ENCODE measurements around the gene RMRP.
"Not testable (repeated sequence)": the region's sequence is repeated elsewhere in the genome, so short reads cannot be mapped to it uniquely, and the experiment has no call there.

The RMRP gene

DNA sequence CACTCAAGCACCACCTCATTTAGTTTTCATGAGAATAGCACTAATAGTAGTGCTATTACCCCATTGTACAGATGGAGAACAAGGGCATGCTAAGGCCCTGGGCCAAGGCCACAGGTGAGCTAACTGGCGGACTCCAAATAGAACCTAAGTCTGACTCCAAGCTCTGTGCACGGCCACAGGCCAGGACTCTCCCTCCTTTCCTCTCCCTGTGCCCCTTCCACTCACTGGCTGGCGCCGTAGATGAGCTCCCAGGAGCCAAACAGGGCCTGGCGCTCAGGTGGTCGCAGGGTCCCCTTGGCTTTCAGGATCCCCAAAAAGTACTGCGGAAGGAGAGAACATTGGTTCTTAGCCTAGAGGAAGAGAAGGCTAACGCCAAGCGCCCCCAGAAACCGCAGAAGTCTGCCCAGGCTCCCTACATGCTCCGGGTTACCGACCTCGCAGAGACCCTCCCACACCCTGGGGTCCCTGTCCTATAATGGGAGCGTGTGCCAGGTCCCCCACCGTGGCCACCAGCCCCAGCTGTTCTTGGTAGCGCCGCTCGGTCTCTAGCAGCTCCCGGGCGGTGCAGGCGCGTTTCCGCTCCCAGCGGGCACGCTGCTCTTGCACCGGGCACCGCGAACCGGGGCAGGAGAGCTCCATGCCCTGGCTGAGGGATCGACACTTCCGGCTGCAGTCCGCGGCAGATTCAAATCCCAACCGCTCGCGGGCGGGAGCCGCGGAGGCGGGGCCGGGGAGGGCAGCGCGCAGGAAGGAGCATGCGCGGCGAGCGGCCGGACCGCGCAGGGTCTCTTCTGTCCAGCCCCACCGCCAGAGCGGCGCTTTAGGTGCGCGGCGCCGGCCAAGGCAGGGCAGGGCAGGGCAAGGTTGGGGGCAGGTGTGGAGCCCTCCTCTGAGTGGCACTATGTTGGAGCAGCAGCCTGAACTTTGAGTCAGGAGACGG lies 7.0 kb upstream of the RMRP start, which contains the start of gene ARHGEF39:
ARHGEF39 (minus strand) TSS at position 665 of the 940 bp plus-strand sequence; CDS start at position 639, 26 bp downstream.
- peak; percentile 87 for DNase-seq

DNA sequence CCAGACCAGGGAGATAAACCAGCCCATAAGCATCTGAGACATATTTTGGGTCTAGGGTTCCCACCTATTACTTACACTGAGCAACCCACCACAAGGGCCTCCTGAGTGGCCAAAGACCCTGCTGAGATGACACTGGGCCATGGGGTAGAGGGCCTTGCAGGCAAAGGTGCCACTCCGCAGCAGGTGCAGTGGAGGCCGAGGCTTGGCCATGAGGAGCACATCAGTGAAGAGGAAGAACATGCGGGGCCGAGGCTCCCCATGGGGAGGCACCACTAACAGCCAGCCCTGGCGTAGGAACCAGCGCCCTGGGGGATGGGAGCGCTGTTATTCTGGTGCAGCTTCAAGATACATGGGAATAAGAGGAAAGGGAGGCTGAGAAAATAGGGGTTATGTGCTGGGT lies 4.6 kb upstream of the RMRP start:
- no peak for DNase-seq

DNA sequence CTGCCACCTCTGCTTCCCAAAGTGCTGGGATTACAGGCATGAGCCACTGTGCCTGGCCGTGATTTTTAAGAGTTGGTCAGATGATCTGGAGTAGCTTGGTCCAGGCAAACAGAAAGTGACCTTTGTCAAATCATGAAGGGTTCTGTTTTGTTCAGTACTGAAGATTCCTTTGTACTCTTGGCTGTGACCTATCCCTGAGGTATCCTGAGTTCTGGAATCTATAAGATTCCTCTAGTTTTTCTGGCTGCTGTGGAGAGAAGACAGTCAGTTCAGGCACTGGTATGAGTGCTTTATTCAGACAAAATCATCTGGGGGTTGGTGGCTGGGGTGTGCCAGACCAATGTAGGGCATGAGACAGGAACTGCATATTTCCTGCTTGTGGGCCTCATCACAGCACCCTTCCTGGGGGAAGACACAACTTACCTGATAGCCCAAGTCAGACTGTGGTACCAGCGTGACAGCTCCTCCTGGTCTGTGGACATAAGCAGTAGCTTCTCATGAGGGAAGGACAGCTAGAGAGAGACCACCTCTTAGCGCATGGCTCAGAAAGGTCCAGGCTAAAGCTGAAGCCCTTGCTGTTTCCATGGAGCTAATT lies 4.0 kb upstream of the RMRP start:
- DNase-seq = no peak

DNA sequence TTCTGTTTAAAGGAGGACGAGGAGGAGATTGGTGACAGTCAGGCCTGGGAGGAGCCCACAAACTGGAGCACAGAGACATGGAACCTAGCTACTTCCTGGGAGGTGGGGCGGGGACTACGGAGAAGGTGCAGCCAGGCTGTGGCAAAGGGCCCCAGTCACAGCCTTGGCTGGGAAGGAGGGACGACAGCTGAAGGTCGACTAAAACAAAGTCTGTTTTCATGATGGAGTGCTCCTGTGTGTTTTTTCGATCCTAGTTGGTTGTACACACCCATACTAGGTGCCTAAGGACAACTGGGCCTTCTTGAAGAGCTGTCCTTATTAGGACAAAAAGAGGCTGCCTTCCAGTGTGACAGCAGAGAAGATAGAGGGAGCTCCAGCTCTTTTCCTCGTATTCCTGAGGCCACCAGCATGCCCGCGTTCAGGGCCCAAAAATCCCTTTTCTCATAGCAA lies 3.2 kb upstream of the RMRP start:
- DNase-seq = no peak

DNA sequence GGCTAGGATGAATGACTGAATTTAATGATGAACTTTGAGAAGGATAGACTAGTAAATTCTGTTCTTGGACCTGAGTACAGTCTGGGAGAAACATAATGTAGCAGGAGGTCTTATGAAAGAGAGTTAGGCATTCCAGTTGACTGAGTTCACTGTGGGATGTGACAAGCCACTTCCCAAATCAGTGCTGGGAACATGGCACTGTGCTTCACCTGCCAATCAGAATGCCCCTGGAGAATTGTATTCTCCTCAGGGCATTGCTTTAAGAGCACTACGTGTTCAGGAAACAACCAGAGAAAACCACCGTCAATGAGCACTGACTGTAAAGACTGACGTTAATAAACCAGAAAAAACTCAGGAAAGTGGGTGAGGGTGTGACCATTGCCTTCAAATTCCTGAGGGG lies 1.5 kb upstream of the RMRP start:
- no peak for DNase-seq

DNA sequence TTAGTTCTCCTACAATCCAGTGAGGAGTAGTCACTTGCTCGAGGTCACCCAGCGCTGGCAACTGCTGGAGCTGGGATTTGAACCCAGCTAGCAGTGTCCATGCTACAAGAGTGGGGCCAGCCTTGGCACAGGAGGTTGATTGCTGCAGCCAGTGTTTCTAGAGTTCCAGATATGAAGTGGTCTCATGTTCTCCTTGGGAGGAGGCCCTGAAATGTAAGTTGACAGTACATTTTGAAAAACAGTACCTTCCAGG lies 1.1 kb upstream of the RMRP start:
- no peak for DNase-seq

DNA sequence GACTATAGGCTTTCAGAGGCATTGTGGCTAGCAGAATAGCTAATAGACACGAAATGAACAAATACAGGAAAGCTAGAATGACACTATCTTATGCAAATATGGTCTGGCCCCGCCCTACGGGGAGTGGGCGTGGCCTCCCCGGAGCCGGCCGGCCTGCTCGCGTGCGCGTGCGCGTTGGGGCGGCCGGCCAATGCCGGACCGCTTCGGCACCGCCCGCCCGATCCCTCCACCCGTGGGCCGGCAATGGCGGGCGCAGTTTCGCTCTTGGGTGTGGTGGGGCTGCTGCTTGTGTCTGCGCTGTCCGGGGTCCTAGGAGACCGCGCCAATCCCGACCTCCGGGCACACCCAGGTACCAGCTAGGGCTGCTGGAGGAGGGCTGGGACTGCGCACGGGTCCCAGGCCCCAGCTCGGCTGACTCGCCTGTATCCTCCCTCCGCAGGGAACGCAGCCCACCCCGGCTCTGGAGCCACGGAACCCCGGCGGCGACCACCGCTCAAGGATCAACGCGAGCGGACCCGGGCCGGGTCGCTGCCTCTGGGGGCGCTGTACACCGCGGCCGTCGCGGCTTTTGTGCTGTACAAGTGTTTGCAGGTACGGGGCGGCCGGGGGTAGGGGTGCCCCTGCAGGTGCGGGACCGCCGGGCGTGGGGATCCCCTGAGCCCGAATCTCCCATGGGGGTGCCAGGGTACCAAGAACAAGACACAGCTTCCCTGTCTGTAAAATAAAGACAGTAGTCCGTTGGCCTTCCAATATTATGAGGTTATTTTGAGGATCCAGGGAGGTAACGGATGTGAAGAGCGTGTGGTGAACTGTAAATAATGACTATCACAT lies 533 bp upstream of the RMRP start, which contains the start of gene CCDC107:
CCDC107 (plus strand) TSS at position 156 of the 831 bp plus-strand sequence; CDS start at position 244, 88 bp downstream.
- DNase-seq = peak; percentile 93

DNA sequence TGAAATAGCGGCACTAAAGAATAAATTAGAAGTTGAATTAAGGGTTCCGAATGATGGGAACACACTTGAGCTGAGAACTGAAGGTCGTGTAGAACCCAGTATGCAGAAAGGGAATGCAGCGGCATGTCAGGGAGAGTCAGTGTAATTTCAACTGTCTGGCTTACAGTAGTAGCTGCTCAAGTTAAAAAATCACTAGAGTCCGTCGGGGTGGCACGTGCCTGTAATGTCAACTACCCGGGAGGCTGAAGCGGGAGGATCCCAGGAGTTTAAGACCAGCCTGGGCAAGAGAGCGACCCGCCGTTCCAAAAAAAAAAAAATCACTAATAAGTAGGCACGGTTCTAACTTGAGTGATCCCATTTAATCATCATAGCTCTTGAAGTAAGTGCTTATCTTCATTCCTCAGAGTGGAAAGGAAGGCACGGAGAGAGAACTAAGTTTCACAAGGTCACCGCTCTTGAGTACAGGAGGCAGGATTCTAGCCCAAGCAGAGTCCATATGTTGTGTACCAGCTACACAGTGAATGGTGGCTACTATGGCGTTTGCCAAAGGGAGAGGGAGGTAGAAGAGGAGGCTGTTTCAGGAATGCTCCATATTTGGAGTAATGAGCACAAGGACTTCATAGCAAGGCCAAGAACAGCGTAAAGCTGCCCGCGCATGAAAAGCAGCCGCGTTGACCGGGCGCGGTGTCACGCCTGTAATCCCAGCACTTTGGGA lies 831 bp downstream of the RMRP start:
- DNase-seq = no peak

DNA sequence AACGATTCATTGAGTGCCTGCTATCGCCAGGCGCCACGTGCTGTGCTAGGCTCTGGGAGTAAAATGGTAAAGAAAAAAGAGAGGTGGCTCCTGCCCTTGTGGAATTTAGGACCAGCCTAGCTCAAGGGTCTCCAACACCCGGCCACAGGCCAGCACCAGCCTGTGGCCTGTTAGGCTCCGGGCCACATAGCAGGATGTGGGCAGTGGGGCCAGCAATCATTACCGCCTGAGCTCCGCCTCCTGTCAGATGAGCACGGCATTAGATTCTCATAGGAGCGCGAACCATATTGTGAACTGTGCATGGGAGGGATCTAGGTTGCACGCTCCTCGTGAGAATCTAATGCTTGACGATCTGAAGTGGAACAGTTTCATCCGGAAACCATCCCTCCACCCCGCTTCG lies 1.5 kb downstream of the RMRP start:
- no peak for DNase-seq

DNA sequence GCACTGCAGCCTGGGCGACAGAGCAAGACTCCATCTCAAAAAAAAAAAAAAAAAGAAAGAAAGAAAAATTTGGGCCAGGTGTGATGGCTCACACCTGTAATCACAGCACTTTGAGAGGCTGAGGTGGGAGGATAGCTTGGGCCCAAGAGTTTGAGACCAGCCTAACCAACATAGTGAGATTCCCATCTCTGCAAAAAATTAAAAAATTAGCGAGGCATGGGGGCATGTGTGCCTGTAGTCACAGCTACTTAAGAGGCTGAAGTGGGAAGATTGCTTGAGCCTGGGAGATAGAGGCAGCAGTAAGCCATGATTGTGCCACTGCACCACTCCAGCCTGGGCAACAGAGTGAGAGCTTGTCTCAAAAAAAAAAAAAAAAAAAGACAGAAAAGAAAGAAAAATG lies 4.2 kb downstream of the RMRP start:
- no peak for DNase-seq

DNA sequence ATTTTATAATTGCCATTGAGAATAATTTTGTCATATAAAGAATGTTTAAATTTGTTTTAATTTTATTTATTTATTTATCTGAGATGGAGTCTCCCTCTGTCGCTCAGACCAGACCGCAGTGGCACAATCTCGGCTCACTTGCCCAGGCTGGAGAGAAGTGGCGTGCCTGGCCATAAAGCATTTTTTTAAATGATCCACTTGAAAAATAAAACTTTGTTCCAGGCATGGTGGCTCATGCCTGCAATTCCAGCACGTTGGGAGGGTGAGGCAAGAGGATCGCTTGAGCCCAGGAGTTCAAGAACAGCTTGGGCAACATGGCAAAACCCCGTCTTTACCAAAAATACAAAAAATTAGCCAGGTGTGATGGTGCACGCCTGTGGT lies 5.0 kb downstream of the RMRP start:
- DNase-seq = no peak

DNA sequence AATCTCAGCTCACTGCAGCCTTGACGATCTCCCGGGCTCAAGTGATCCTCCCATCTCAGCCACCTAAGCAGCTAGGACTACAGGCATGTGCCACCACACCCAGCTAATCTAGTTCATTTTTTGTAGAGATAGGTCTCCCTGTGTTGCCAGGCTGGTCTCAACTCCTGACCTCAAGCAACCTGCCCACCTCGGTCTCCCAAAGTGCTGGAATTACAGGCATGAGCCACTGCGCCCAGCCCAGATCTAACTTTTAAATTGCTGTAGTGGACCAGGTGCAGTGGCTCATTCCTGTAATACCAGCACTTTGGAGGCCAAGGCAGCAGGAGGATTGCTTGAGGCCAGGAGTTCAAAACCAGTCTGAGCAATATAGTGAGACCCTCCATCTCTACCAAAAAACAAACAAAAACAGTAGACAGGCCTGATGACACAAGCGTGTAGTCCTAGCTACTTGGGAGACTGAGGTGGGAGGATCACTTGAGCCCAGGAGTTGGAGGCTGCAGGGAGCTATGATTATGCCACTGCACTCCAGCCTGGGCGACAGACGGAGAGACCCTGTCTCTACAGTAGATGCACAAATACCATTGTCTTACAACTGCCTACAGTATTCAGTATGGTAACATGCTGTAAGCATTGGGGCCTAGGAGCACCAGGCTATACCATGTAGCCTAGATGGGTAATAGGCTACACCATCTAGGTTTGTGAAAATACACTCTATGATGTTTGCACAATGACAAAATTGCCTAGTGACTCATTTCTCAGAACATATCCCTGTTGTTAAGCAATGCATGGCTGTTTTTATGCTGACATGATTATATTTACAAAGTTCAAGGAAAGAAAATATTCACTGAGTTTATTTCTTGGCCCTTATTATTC lies 5.6 kb downstream of the RMRP start:
- no peak for DNase-seq

DNA sequence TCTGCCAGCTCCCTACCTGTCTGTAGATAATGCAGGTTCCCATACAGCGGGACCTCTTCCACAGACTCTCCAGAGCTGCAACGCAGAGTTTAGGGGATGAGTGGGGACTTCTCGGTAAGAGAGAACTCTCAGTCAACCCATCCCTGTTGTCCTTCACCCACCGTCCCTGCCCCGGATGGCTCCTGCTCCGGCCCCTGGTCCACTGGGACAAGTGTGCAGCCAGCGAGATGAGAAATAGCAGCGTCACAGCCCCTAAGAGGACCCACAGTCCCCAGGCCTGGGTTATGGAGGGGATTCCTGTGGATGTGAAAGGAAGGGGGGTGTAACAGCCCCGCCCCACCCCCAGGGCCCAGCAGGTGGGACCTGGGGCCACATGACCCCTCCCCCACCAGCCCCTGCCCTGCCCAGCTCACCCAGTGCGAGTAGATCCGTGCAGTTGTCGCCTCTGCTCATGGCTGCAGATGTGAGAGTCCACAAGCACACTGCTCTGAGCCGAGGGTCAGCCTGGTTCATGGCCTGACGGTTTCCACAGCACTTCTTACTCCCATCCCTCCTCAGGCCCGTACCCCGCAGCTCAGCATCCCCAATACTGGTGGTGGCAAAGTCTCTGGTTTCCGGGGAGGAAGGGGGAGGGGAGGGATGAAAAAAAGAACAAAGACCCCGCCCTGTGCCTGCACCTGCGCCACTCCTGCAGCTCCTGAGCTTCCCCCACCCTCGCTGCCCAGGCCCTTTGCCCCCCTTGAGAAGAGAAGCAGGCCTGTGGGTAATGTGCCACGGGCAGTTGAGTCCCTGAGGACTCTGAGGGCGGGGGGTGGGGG lies 7.3 kb downstream of the RMRP start, which contains the start of gene SIT1:
SIT1 (minus strand) TSS at position 591 of the 818 bp plus-strand sequence; CDS start at position 513, 78 bp downstream.
- DNase-seq = no peak

DNA sequence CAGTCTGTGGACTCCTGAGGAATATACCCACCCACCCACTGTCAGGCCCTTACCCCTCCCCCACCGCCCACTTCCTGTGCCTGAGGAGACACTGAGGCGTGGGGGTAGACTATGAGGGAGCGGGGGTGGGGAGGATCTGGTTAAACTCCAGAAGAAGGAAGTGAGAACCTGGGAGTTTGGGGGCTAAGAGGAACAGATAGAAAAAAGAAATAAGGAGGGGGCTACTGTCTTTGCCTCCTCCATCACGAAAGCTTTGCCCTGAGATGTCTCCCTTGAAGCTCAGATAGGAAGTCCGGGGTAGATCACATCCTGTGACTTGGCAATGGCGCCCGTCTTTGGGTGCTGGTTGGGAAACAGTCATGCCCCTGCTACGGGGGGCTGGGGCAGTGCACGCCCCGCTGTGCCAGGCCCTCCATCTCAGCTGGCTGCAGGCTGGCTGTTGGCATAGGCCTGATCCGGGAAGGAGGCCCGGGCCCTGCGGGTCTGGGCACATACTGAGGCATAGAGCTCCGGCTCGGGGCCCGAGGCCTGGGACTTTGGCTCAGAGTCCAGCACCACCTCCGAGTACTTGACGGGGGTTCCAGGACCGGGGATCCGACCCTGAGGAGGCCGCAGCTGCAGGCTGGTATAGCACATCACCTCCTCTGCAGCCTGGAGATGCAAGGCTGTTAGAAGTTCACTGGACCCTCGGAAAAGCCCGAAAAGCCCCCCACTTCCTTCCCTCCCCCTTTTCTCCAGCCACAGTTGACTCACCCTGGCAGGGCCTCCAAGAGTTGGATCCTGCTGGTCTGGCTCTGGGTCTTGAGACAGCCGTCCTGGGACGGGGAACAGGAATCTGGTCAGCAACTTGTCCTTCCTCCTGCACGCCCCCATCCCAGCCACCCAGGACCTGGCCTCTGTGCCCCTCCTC lies 8.1 kb downstream of the RMRP start:
- DNase-seq = no peak

DNA sequence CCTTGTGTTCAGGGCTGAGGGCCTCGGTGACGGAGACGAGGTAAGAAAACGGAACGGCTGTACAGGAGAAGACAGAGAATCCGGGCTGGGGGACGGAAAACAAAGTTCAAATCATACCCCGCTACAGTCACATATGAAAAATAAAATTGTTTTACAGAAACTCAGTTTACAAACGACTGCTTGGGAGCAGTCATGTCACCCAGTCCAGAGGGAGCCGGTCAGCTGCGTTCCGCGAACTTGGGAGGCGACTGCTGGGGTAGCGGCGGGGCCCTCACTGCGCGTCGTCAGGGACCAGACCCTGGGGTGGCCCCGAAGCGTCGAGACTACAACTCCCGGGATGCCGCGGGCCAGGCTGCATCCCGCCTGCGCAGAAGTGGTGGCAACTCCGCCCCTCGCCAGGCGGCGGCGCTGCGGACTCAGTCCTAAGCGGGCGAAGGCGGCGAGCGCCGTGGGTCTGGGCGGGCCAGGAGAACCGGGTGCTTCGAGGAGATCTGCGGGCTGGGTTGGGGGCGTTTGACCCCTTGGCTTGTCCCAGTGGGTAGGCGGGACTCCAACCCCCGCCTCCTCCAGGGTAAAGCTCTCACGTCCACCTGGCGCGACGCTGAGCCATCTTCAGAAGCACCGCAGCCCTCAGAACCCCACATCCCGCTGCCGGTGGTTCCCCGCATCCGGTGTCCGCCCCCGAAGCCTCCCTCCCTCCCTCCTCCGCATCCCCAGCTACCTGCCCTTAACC lies 11.1 kb downstream of the RMRP start:
- DNase-seq = peak; percentile 95

DNA sequence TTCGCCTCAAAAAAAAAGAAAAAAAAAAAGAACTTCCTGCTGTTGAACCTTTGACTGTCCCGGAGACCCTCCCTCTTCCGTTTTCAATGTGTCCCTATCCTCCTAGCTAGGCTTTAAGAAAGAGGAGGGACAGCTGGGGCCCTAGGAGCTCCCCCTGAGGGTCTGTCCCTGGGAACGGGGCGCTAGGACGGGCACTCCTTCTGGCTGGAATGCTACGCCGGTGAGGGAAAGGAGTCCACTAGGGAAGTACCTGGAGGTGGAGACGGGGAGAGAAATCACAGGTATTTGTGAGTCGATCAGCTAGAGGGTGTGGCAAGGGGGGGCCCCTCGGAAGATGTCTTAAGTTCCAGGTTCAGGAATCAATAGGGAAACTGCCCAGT lies 11.7 kb downstream of the RMRP start:
- peak; percentile 75 for DNase-seq

DNA sequence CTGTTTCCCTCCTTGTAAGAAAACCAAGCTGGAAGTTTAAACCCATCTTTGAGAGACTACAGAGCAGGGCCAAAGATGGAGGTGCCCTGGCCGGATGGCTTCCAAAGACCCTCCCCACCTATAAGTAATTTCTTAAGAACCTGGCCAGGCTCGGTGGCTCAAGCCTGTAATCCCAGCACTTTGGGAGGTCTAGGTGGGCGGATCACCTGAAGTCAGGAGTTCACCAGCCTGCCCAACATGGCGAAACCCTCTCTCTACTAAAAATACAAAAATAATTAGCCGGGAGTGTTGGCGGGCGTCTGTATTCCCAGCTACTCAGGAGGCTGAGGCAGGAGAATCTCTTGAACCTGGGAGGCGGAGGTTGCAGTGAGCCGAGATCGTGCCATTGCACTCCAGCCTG lies 12.1 kb downstream of the RMRP start:
- DNase-seq = not testable (repeated sequence)

DNA sequence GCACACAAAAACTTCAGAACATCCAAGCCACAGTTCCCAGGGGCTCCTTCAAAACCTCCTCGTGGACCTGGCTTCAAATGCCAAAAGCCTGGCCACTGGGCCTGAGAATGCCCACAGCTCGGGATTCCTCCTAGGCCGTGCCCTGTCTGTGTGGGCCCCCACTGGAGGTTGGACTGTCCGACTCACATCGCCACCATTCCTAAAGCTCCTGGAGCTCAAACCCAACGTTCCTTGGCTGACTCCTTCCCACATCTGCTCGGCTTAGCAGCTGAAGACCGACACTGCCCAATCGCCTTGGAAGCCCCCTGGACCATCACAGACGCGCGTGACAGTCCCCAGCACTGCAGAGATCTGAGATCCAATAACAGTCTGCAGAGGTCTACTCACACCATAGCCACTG lies 14.8 kb downstream of the RMRP start:
- no peak for DNase-seq

DNA sequence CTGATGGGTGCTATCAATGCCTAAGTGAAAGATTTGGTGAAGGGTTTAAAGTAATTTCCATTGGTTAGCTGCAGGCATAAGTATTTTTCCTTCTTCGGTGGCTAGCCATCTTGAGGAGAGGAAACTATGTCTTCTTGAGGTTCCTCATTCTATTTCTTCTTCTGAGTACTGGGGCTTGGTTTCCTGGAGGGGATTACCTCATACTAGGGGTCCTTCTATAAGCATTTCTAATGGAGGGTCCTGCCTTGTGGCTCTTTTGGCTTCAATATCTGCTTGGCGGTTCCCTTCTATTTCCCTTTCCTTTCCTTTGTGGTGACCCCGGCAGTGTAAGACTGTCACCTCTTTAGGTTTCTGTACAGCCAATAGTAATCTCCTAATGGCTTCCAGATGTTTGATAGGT lies 16.3 kb downstream of the RMRP start:
- DNase-seq = not testable (repeated sequence)

Data from left hindlimb (tissue), 1 donor.